Ectodermal cell (in vitro differentiated cells): ENCODE data around the gene ATF6B.
"Not testable (repeated sequence)": the region's sequence is repeated elsewhere in the genome, so short reads cannot be mapped to it uniquely, and the experiment has no call there.

Experiments used
- H3K27ac ChIP-seq: 2 replicates; pipeline ENCODE4 v1.7.0; 2013; ENCODE audit warnings: mild to moderate bottlenecking, low read depth, low read length; ENCODE audit not compliant: insufficient read depth, poor library complexity, severe bottlenecking
- H3K27me3 ChIP-seq: 2 replicates; pipeline ENCODE4 v1.7.0; 2013; ENCODE audit warnings: mild to moderate bottlenecking, low read length; ENCODE audit not compliant: insufficient read depth, control insufficient read depth, poor library complexity, severe bottlenecking
- H3K36me3 ChIP-seq: one replicate; pipeline ENCODE4 v1.7.0; 2013; ENCODE audit warnings: low read length; ENCODE audit not compliant: control insufficient read depth, insufficient read depth
- H3K4me1 ChIP-seq: one replicate; pipeline ENCODE4 v1.7.0; 2013; ENCODE audit warnings: low read length; ENCODE audit not compliant: control insufficient read depth, insufficient read depth
- H3K4me3 ChIP-seq: 2 replicates; pipeline ENCODE4 v1.7.0; 2013; ENCODE audit warnings: low read depth, low read length, control low read depth; ENCODE audit not compliant: insufficient read depth
- H3K9me3 ChIP-seq: 2 replicates; pipeline ENCODE4 v1.7.0; 2013; ENCODE audit warnings: mild to moderate bottlenecking, low read length, moderate library complexity; ENCODE audit not compliant: control insufficient read depth
- WGBS, 2 experiments: methylation state at CpG; one replicate each; pipeline ENCODE4 v1.1.7; 2013; ENCODE audit warnings: missing lambda C conversion rate in 2 of 2; 5-methylcytosine and 5-hydroxymethylcytosine counted together

ATF6B gene

GRCh38 chr6:32069878-32070515 is 58.0 kb downstream of the ATF6B start:
- WGBS, 2 experiments = 91 to 92% methylated on average over 24 of the region's 24 CpGs
- Histone ChIP-seq H3K9me3 (no peaks in the 10 kb centered on the region), H3K27me3 (no peaks in the 10 kb centered on the region), H3K27ac (no peak overlapping the region), H3K4me3 (no peak overlapping the region), H3K4me1 (peaks cover 7% of the 10 kb centered on the region), H3K36me3 (no peaks in the 10 kb centered on the region)

DNA sequence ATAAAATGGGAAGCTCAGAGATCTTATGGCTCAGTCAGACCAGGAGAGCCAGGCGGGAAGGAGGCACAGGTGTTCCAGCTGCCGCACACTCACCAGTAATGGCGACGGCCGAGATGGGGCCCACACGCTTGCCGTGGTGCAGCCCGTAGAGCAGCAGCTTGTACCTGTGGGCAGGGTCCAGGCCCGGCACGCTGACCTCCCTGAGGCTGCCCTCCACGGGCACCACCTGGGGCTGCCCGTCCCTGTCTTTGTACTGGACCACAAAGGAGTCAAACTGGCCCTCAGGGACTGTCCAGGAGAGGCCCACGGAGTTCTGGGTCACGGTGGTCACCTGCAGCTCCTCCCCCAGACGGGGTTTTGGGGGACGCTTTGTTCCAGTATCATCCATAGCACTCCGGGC is 58.6 kb downstream of the ATF6B start:
- no peak overlapping the region for H3K27ac ChIP-seq
- peaks cover 7% of the 10 kb centered on the region for H3K4me1 ChIP-seq
- H3K27me3 ChIP-seq = no peaks in the 10 kb centered on the region
- H3K9me3 ChIP-seq = no peaks in the 10 kb centered on the region
- no peaks in the 10 kb centered on the region for H3K36me3 ChIP-seq
- H3K4me3 ChIP-seq = no peak overlapping the region
- WGBS, 2 experiments = 94 to 96% methylated on average over 17 of the region's 17 CpGs

GRCh38 chr6:32068867-32069266 is 59.2 kb downstream of the ATF6B start:
- Histone ChIP-seq H3K9me3 (no peaks in the 10 kb centered on the region), H3K4me3 (no peak overlapping the region), H3K27me3 (no peaks in the 10 kb centered on the region), H3K36me3 (no peaks in the 10 kb centered on the region), H3K27ac (no peak overlapping the region), H3K4me1 (peaks cover 7% of the 10 kb centered on the region)
- 92 to 93% methylated on average over 14 of the region's 14 CpGs for WGBS, 2 experiments

GRCh38 chr6:32068315-32068714 is 59.7 kb downstream of the ATF6B start:
- H3K4me1 ChIP-seq, H3K36me3 ChIP-seq, H3K27ac ChIP-seq, H3K9me3 ChIP-seq, H3K27me3 ChIP-seq, H3K4me3 ChIP-seq: not testable (repeated sequence)
- 94 to 96% methylated on average over 13 of the region's 13 CpGs for WGBS, 2 experiments

GRCh38 chr6:32067521-32067920 is 60.5 kb downstream of the ATF6B start:
- H3K27me3 ChIP-seq, H3K36me3 ChIP-seq, H3K27ac ChIP-seq, H3K9me3 ChIP-seq, H3K4me1 ChIP-seq, H3K4me3 ChIP-seq: not testable (repeated sequence)
- 92 to 94% methylated on average over 19 of the region's 19 CpGs for WGBS, 2 experiments
